HUDEP-2 (cell line): ENCODE data around the gene SF3B6.
A peak's percentile ranks its signal among the peaks of the same experiment; 100 is the strongest.
"Not testable (repeated sequence)": the region's sequence is repeated elsewhere in the genome, so short reads cannot be mapped to it uniquely, and the experiment has no call there.

Experiments
- DNase-seq, 76 experiments: peaks; one replicate each; lab custom pipeline; 2025; ENCODE audit not compliant: unreplicated experiment in 76 of 76; lab: John Stamatoyannopoulos, UW

Gene SF3B6

DNA sequence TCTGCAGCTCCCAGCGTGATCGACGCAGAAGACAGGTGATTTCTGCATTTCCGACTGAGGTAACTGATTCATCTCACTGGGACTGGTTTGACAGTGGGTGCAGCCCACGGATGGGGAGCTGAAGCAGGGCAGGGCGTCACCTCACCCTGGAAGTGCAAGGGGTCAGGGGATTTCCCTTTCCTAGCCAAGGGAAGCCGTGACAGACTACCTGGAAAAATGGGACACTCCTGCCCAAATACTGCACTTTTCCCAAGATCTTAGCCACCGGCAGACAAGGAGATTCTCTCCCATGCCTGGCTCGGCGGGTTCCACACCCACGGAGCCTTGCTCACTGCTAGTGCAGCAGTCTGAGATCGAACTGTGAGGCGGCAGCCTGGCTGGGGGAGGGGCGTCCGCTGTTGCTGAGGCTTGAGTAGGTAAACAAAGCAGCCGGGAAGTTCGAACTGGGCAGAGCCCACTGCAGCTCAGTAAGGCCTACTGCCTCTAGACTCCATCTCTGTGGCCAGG is 19.1 kb upstream of the SF3B6 start:
- not testable (repeated sequence) for DNase-seq

DNA sequence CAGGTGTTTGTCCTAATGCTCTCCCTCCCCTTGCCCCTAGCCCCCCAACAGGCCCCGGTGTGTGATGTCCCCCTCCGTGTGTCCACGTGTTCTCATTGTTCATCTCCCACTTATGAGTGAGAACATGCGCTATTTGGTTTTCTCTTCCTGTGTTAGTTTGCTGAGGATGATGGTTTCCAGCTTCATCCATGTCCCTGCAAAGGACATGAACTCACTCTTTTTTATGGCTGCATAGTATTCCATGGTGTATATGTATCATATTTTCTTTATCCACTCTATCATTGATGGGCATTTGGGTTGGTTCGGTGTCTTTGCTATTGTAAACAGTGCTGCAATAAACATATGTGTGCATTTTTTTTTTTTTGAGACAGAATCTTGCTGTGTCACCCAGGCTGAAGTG is 17.1 kb upstream of the SF3B6 start:
- DNase-seq: not testable (repeated sequence)

DNA sequence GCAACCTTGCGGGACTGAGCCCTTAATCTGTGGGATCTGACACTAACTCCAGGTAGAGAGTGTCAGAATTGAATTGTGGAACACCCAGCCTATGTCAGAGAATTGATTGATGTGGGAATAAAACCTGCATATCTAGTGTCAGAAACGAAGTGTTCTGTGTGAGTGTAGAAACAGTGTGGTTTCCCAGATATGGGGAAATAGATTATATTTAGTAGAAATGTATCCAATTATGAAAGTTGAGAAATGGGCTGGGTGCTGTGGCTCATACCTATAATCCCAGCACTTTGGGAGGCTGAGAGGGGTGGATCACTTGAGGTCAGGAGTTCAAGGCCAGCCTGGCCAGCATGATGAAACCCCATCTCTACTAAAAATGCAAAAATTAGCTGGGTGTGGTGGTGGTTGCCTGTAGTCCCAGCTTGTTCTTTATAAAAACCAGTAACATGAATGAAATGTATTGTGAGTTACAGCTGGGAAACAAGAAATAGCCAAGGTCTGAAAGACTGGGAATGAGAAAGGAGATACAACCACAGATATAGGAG is 12.8 kb upstream of the SF3B6 start:
- DNase-seq: no peak

DNA sequence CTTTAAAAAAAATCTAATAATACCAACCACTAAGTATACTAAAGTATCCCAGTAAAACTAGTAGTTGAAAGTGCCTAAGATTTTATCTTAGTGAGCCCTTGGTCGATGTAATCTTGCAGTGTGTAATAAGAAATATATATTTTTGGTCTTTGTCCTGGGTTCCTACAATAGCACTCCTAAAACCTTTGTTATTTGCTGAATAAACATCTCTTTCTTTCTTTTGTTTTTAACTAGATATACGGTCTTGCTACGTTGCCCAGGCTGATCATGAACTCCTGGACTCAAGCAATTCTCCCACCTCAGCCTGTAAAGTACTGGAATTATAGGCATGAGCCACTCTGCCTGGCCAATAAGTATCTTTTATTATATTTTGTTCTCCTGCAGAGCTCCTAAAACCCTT is 10.9 kb upstream of the SF3B6 start:
- no peak for DNase-seq

DNA sequence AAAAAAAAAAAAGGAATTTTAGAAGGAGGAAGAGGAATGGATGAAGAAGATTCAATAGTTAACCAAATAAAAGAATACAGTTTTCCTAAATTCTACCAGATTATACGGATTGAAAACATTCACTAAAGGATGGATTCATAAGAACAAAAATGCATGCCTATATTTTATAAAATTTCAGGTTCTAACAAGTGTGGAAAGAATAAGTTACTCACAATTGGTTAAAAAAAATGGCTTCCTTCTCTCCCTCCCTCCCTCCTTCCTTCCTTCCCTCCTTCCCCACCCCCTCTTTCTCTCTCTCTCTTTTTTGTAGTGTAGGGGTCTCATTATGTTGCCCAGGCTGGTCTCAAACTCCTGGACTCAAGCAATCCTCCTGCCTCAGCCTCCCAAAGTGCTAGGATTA is 10.1 kb upstream of the SF3B6 start:
- no peak for DNase-seq

DNA sequence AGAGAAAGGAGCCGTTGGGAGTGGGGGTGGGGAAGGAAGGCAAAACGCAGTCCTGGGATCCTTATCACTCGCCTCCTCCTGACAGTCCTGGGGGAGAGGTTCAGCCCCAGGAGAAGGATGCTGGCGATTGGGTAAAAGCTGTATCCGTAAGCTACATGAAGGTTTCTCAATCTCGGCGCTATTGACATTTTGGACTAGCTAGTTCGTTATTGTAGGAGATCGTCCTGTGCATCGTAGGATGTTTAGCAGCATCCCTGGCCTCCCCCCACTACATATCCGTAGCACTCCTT is 9.0 kb upstream of the SF3B6 start:
- peak in 5 of 76 experiments; percentile 10 to 46 (median 26) for DNase-seq

DNA sequence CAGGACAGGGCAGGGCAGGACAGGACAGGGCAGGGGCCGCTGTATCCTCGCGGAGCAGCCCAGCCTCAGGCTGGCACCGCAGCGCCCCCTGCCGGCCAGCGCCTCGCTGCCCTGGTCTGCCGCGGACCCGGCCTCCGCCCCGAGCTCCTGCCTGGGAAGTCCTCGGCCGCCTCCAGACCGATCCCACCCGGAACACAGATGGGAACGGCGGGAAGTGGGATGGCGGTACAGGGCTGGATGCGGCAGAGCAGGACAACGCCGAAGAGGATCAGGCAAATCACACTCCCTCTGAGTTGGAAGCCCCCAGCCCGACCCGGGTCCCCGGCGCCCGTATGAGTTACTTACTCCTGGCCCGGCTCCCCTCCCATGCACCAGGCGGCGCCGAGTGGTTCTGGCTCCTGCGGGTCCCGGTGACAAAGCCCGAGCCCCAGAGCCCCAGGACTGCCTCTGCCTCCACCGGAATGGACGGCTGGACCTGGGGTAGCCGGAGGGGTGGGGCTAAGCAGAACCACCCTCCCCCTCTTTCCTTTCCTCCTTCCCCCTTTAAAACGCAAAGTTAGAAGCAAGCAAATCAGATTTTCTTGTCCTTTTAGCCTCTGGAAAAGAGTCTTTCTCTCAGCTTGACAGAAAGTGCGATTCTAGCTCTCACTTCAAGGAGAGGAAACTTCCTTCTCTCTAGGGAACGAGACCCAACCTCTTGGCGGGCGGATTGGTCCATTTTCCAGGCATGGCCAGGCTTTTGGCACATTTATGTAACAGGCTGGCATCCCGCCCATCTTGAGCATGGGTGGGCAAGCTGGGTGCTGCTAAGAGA is 8.5 kb upstream of the SF3B6 start, which contains the start of gene TP53I3:
Gene TP53I3, minus strand, starts transcription at position 449 of the 814 bp plus-strand sequence. CDS start 508 bp downstream, outside the sequence.
- peak in 74 of 76 experiments; percentile 30 to 93 (median 81) for DNase-seq

DNA sequence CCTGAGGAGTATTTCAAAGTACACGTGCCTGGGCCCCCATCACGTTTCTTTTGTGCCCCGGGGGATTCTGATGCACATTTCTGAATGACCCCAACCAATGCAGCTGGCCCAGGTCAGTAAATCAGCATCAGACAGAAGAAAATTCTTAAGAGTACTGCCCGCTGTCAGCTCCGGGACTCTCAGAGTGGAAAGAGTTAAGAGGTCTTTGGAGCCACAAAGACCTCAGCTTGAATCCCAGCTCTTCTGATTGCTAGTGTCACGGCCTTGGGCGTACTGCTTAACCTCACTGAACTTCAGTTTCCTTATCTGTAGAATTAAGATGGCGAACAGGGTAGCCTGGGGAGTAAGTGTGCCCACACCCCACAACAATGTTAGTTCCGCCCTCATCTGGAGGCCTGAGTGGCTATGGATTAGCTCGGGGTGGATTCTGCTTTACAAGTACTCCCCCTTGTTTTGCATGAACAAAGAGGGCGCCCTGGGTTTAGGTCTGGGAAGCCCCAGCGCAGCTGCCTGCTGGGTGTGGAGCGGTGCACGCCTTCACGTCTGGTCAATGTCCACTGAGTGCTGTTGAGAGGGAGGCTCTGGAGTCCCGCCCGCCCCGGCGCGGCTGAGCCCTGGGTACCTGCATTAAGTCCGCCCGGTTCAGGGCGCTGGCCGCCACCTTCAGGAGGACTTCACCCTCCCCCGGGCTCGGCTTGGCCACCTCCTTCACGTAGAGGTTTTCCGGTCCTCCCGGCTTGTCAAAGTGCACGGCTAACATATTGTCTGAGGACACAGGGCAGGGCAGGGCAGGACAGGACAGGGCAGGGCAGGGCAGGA is 7.7 kb upstream of the SF3B6 start:
- DNase-seq: peak; percentile 72 to 95 (median 86)

DNA sequence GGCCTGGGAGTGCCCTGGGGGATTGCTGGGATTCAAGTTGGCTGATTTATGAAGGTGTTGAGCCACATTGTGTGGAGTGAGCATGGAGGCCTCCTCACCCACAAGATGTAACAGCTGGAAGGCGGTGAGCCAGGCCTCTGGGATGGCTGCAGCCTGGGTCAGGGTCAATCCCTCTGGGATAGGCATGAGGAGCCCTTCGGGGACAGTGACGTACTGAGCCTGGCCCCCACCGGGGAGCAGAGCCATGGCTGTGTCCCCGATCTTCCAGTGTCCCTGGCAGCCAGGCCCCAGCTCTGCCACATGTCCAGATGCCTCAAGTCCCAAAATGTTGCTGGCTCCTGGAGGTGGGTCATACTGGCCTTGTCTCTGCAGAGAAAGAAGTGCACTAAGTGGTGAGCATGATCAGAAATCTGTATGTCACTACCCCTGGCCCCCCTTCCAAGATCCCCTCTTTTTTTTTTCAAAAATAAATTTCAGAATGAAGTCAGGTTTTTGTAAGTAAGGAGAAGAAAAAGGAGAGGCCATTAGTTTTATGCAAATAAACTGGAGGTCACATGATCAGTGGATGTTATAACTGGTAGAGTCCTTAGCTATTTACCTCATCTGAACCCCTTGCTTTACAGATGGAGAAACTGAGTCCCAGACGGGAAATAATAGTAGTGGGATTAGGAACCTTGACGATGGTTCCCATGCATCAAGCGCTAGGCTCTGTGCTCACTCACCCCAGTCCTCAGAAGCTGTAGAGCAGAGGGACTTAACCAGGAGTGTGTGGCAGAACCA is 6.9 kb upstream of the SF3B6 start:
- DNase-seq: peak in 1 of 76 experiments; percentile 18

DNA sequence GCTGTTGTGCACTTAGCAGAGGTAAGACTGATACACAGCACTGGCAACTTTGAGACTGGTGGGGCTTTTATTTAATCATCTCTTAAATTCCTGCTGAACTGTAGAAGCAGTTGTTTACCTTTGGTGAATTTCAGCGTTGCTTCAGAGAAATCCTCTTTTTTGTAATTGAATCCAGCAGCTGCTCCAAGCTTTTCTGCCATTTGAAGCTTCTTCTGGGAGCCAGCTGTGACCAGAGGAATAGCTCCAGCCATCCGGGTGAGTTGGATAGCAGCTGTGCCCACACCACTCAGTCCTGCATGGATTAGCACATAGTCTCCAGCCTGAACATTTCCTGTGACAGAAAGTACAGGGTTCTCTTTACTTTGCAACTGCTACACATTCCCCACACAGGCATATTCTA is 4.6 kb upstream of the SF3B6 start:
- no peak for DNase-seq

DNA sequence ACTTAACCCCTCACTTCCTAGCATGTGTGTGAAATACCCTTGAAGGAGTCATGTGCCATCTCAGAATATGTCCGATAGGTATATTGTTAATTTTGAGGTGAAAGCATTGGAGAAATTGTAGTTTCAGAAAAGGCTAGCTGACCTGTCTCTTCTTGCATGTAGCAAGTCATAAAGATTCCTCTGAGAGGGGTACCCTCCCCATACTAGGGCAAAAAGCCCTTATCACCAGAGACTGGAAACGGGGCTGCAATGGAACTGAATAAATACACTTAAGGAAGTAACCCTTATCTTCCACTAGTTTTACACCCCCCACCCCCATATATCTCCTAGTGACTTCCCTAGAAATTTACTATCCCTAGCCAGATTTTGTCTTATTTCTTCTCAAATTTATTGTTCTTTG is 1.8 kb upstream of the SF3B6 start:
- DNase-seq: no peak

DNA sequence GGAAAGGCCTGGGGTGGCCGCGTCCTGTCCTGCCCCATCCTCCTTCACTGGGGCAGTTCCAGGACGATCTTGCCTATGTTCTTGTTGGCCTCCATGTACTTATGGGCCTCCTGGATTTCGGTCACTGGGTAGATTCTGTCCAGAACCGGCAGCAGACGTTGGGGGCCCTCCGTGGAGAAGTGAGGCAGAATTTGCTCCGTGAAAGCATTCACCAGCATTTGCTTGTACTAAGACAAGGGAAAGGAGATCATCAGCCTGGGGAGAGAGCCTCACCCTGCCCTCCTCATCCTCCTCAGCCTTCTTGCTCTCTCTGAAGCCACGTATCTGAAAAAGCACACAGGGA is 1.4 kb upstream of the SF3B6 start:
- peak in 9 of 76 experiments; percentile 2 to 42 (median 23) for DNase-seq

DNA sequence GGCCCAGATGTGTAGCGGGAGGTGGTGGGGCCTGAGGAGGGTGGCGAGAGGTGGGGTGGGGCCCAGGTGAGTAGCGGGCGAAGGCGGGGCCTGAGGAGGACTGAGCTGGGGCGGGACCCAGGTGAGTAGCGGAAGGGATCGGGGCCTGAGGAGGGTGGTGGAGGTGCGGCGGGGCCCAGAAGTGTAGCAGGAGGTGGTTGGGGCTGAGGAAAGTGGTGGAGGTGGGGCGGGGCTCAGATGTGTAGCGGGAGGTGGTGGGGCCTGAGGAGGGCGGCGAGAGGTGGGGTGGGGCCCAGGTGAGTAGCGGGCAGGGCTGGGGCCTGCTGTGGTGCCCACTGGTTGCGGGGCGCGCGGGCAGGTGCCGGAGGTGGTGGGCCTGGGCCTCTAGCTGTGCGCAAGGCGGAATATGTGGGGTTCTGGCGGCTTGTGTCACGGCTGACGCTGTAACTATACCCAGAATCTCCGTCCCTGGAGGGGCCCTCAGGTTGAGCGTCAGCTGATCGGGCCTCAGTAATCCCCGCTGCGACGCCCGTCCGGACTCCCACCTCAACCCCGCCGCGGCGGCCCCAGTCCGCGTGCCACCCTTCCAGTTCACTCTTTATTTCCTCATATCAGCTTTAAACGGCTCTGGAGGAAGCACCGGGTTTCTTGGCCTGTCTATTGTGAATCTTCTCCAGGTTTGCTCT is 866 bp upstream of the SF3B6 start:
- DNase-seq: peak in 15 of 76 experiments; percentile 7 to 89 (median 33)

DNA sequence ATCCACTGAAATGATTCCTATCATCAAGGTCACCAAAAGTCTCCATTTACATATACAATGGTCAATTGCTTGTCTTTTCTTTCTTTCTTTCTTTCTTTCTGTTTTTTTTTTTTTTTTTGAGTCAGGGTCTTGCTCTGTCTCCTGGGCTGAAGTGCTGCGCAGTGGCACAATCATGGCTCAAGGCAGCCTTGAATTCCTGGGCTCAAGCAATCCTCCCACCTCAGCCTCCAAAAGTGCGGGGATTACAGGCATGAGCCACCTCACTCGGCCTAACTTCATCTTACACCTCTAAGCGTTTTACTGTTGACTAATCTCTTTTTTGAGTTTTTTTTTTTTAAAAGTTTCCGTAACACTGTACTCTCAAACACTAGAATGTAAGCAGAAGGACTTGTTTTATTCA is 867 bp downstream of the SF3B6 start:
- no peak for DNase-seq

DNA sequence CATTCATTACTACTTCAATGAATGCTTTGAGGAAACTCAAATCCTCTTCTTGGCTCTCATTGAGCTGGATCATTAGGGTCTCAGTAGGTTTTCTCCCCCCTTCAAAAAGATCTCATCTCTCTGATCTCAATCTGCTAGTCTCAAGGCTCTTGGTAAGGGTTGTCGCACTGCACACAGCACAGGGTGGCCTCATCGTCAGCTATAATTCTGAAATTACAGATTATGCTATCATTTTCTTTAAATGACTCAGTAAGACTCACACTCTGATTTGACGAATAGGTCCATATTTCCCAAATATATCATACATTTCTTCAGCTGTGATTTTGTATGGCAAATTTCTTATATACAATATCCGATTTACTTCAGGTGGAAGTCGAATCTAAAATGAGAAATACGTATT is 2.3 kb downstream of the SF3B6 start:
- no peak for DNase-seq

DNA sequence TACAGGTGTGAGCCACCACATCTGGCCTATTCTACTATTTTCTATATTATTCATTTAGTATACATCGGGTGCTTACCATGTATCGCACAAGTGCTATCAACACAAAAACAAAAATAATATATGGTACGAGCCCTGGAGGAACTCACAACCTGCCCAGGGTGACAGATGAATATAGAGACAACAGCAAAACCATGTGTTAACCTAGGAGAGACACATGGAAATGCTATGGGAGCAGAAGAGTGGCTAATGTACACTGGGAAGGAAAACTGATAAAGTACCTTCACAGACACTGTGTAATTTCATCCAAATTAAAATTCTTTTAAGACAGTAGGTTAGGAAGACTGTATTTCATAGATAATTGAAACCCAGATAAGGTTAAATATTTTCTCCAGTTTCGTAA is 3.9 kb downstream of the SF3B6 start:
- DNase-seq: no peak

DNA sequence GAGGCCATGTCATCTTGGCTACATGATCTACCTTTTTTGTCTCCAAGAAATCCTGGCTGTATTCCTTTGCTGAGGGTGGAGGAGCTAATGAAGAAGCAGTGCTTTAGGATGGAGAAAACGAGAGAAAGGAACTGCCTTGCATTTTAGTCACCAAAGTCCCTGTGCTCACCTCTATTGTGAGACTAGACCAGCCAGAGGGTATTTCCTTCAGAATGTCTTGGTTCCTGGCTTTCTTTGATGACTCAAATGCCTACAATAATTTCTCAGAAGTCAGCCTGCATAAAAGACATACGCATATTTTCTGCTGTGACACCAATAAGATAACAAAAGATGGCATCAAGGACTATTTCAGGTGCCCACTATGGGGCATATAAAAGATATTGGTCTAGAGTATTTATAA is 10.8 kb downstream of the SF3B6 start:
- no peak for DNase-seq

DNA sequence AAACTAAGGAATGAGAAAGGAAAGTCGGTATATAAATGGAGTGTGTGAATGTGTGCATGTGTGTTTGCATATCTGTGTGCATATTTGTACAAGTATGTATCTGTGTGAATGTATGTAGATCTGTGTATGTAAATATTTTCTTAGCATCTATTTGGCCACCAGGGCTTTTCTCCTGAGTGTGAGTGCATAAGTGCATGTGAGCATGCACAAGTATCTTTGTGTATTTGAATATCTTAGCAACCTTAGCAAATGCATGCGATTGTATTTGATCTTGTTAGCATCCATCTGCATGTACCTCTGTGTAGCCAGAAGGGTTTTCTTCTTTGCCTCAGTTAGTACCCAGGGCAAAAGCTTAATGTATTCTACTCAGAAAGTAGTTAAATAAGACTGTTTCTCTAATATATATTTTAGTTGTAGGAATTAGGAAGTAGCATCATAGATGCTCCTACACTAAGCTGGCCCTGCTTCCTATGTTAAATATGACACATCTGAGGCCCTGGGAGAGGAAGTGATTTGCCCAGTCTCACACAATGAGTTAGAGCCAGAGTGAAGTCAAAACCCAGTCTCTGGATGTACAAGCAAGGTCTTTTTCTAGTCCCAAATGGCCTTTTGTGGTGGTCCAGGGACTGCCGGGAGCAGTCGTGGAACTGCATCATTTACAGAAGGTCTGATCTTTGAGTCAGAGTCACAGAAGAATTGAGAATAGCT is 17.4 kb downstream of the SF3B6 start:
- DNase-seq: no peak

DNA sequence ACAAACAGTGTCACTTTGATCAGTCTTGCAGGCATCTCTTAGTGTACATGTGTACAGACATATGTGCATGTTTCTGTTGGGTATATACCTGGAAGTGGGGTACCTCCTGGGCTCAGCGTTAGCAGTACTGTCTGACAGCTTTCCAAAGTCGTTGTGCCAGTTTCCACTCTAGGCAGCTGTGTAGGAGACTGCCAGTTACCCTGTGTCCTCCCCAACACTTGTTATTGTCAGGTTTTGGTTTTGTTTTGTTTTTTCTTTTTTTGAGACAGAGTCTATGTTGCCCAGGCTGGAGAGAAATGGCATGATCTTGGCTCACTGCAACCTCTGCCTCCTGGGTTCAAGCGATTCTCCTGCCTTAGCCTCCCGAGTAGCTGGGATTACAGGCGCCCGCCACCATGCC is 20.4 kb downstream of the SF3B6 start:
- DNase-seq: no peak
